Lung (tissue), 12 donors: ENCODE measurements around the gene URAD. TPM values are rescaled to one million over a fixed set of nuclear protein-coding genes. Genes with fewer than 3 reads are reported as not detected.

Experiments used
- ATAC-seq: fragments of 200-7000 bp; cut with Tn5 transposase; one replicate; pipeline ENCODE4 v1.9.1; 2020; ENCODE audit warnings: moderate number of reproducible peaks; ENCODE audit not compliant: insufficient read depth, low FRiP score
- DNase-seq, 3 donors: peaks; one replicate each; pipeline ENCODE4 v3.0.0-alpha.2; 2013 to 2017
- H3K27ac ChIP-seq, 2 donors: one replicate each; pipeline ENCODE4 v1.5.1; 2013; ENCODE audit warnings: mild to moderate bottlenecking in 2 of 2, moderate library complexity in 2 of 2, control low read depth in 1 of 2, inconsistent platforms in 1 of 2, low read depth in 1 of 2, low read length in 1 of 2
- H3K27me3 ChIP-seq, 3 donors: one replicate each; pipeline ENCODE4 v1.5.1; 2013; ENCODE audit warnings: low read length in 2 of 3; ENCODE audit not compliant: control insufficient read depth in 3 of 3, insufficient read depth in 3 of 3
- H3K36me3 ChIP-seq, 4 donors: one replicate each; pipeline ENCODE4 v1.5.1; 2013; ENCODE audit warnings: low read length in 4 of 4, mild to moderate bottlenecking in 1 of 4, moderate library complexity in 1 of 4; ENCODE audit not compliant: control insufficient read depth in 4 of 4, insufficient read depth in 4 of 4
- H3K4me1 ChIP-seq, 5 donors: one replicate each; pipeline ENCODE4 v1.5.1; 2013; ENCODE audit warnings: low read length in 5 of 5, mild to moderate bottlenecking in 2 of 5, moderate library complexity in 1 of 5; ENCODE audit not compliant: control insufficient read depth in 5 of 5, insufficient read depth in 5 of 5
- H3K4me3 ChIP-seq: one replicate; pipeline ENCODE4 v1.5.1; 2013; ENCODE audit warnings: mild to moderate bottlenecking, control low read depth, moderate library complexity
- H3K9ac ChIP-seq, 2 donors: one replicate each; pipeline ENCODE4 v1.5.1; 2013; ENCODE audit warnings: low read length in 2 of 2, control low read depth in 1 of 2; ENCODE audit not compliant: insufficient read depth in 1 of 2
- H3K9me3 ChIP-seq, 4 donors: one replicate each; pipeline ENCODE4 v1.5.1; 2013; ENCODE audit warnings: low read length in 3 of 4, mild to moderate bottlenecking in 1 of 4, moderate library complexity in 1 of 4; ENCODE audit not compliant: control insufficient read depth in 4 of 4, insufficient read depth in 3 of 4
- WGBS, 2 donors: extraction: QIAGEN DNeasy Blood & Tissue Kit; methylation state at CpG; one replicate each; pipeline ENCODE4 v1.1.7; 2013; 5-methylcytosine and 5-hydroxymethylcytosine counted together
- polyA plus RNA-seq, 2 donors: library from polyadenylated mRNA; stranded (reverse); fragments of 200-250 nt; gene quantifications; one replicate each; pipeline ENCODE4 v1.2.1, GENCODE V29; 2013
- total RNA-seq, 2 donors: library from RNA; depleted of rRNA in 1 of 2; stranded (reverse); fragments of >200 nt in 1 of 2; gene quantifications; one replicate each; pipeline ENCODE4 v1.2.1, GENCODE V29; 2014 to 2021
- TF ChIP-seq, protein P1 (sequence below): IDR thresholded peaks from 2 replicates; pipeline ENCODE4 v1.5.1; 2012; ENCODE audit warnings: mild to moderate bottlenecking; ENCODE audit errors: control extremely low read depth, extremely low read depth
- donor health status: control.
- donor health status: control.
- donor health status: Bipolar disorder and iron deficiency.
- donor health status: healthy.
- donor health status: DM: yes; HTN: yes; CAD: no.

URAD gene
- total and polyA plus RNA-seq, 4 donors, result not detected

GRCh38 chr13:28022848-28023518, 34.5 kb upstream of the URAD start:
- no peak for ATAC-seq
- H3K36me3 ChIP-seq, result no peaks in the 10 kb centered on the region
- no peaks in the 10 kb centered on the region for H3K27me3 ChIP-seq
- WGBS, 2 donors, result 55 to 67% methylated on average over 9 of the region's 9 CpGs
- no peak for DNase-seq
- H3K27ac ChIP-seq, result no peak overlapping the region
- H3K4me3 ChIP-seq, result no peak overlapping the region
- TF ChIP-seq, protein P1, sequence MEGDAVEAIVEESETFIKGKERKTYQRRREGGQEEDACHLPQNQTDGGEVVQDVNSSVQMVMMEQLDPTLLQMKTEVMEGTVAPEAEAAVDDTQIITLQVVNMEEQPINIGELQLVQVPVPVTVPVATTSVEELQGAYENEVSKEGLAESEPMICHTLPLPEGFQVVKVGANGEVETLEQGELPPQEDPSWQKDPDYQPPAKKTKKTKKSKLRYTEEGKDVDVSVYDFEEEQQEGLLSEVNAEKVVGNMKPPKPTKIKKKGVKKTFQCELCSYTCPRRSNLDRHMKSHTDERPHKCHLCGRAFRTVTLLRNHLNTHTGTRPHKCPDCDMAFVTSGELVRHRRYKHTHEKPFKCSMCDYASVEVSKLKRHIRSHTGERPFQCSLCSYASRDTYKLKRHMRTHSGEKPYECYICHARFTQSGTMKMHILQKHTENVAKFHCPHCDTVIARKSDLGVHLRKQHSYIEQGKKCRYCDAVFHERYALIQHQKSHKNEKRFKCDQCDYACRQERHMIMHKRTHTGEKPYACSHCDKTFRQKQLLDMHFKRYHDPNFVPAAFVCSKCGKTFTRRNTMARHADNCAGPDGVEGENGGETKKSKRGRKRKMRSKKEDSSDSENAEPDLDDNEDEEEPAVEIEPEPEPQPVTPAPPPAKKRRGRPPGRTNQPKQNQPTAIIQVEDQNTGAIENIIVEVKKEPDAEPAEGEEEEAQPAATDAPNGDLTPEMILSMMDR, result no peak
- no peak overlapping the region for H3K9ac ChIP-seq
- peaks cover 0 to 4% (median 0%) of the 10 kb centered on the region in 5 donors for H3K4me1 ChIP-seq
- no peaks in the 10 kb centered on the region for H3K9me3 ChIP-seq

GRCh38 chr13:28014301-28014700, 25.8 kb upstream of the URAD start:
- Histone ChIP-seq H3K27me3 (peaks cover 0 to 6% (median 0%) of the 10 kb centered on the region in 3 donors), H3K36me3 (no peaks in the 10 kb centered on the region), H3K9ac (no peak overlapping the region), H3K4me3 (no peak overlapping the region), H3K4me1 (no peaks in the 10 kb centered on the region), H3K9me3 (peaks cover 0 to 3% (median 0%) of the 10 kb centered on the region in 4 donors), H3K27ac (no peak overlapping the region)
- no peak for DNase-seq
- TF ChIP-seq, protein P1, result no peak
- ATAC-seq, result no peak
- whole genome bisulfite sequencing, 2 donors, result 28 to 44% methylated on average over 3 of the region's 3 CpGs

- Histone ChIP-seq H3K9ac (no peak overlapping the region), H3K4me1 (no peaks in the 10 kb centered on the region), H3K27me3 (peaks cover 0 to 6% (median 0%) of the 10 kb centered on the region in 3 donors), H3K9me3 (peaks cover 0 to 3% (median 0%) of the 10 kb centered on the region in 4 donors), H3K27ac (no peak overlapping the region), H3K4me3 (no peak overlapping the region), H3K36me3 (no peaks in the 10 kb centered on the region)
- WGBS, 2 donors, result 87 to 91% methylated on average over 1 of the region's 1 CpG
- ATAC-seq, result no peak
- TF ChIP-seq, protein P1, result no peak
- no peak for DNase-seq
Measured at GRCh38 chr13:28013482-28013881, 25.0 kb upstream of the URAD start.

GRCh38 chr13:28012896-28013295, 24.4 kb upstream of the URAD start:
- Histone ChIP-seq H3K9ac (no peak overlapping the region), H3K9me3 (peaks cover 0 to 3% (median 0%) of the 10 kb centered on the region in 4 donors), H3K4me3 (no peak overlapping the region), H3K36me3 (no peaks in the 10 kb centered on the region), H3K27me3 (peaks cover 0 to 6% (median 0%) of the 10 kb centered on the region in 3 donors), H3K27ac (no peak overlapping the region), H3K4me1 (no peaks in the 10 kb centered on the region)
- no peak for ATAC-seq
- no peak for DNase-seq
- TF ChIP-seq, protein P1, result no peak
